Measurements from ENCODE around the gene REXO1.

Gene REXO1

DNA sequence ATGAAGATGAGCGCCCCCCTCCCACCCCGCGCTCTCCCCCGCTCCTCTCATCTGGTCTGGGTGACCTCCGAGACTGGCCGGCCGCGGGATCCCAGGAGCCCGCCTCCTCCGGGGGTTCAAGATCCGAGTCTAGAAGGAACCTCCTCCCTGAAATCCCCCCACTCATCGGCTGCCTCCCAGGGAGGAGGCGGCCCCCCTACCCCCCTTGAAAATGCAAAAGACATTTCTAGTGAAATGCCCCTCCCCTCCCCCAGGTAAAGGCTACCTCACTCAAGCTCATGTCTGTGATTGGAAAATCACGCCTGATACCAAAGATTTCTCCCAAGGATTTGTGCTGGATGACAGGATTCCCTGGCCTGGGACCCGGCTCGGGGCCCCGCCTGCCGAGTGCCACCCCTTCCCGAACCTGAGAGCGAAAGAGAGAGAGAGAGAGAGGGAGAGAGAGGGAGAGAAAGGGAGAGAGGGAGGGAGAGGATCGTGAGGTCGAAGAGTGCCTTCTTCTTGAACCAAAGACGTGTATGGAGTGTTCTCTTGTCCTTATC is 71.6 kb downstream of the REXO1 start:
- ChIA-PET POLR2A (ENCODE audit: low non-redundant PET) (no interaction called here), CTCF (no interaction called here)
- H3K27ac ChIP-seq, result no peak overlapping the region
- DNase-seq (ENCODE audit: low spot score), result no peak
- TF ChIP-seq, protein P1, sequence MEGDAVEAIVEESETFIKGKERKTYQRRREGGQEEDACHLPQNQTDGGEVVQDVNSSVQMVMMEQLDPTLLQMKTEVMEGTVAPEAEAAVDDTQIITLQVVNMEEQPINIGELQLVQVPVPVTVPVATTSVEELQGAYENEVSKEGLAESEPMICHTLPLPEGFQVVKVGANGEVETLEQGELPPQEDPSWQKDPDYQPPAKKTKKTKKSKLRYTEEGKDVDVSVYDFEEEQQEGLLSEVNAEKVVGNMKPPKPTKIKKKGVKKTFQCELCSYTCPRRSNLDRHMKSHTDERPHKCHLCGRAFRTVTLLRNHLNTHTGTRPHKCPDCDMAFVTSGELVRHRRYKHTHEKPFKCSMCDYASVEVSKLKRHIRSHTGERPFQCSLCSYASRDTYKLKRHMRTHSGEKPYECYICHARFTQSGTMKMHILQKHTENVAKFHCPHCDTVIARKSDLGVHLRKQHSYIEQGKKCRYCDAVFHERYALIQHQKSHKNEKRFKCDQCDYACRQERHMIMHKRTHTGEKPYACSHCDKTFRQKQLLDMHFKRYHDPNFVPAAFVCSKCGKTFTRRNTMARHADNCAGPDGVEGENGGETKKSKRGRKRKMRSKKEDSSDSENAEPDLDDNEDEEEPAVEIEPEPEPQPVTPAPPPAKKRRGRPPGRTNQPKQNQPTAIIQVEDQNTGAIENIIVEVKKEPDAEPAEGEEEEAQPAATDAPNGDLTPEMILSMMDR (conservative IDR thresholded peaks at IDR 0.05; ENCODE audit: low read depth), result no peak

DNA sequence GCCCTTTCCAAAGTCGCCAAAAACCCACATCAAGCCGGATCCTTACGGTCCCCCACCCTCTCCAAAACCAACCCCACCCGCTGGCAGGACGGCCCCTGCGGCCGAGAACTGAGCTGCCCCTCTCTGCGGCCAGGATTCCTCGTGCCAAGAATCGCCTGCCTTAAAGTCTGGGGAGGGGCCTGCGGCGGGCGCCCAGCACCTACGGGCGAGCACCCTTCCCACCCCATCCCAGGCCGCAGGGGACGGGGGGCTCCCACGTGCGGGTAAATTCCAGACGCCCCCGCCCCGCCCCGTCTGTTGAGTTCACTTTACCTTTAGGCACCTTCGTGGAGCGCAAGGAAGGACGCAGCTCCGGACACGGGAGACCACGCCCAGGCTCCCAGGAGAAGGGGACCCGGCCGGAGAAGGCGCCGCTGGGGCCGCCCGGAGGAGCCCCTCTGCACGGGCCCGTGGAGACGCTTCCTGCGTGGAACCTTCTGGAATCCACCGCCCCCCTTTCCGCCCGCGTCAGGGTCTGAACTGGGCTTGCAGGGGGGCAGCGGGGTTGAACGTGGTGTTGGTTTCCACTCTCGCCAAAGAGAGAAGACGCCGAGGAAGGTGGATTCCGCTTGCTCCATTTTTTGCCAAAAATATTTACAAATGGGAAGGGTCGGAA is 72.2 kb downstream of the REXO1 start:
- CTCF ChIA-PET, result interaction anchor here (0.6 to 1.1 kb wide), 2 partner anchors 10 to 13 kb away, joined by 3 to 6 read pairs; no protein-coding TSS in a partner anchor
- no peak for DNase-seq (ENCODE audit: low spot score)
- POLR2A ChIA-PET (ENCODE audit: low non-redundant PET), result no interaction called here
- TF ChIP-seq, protein P1 (conservative IDR thresholded peaks at IDR 0.05; ENCODE audit: low read depth), result no peak
- H3K27ac ChIP-seq, result no peak overlapping the region

DNA sequence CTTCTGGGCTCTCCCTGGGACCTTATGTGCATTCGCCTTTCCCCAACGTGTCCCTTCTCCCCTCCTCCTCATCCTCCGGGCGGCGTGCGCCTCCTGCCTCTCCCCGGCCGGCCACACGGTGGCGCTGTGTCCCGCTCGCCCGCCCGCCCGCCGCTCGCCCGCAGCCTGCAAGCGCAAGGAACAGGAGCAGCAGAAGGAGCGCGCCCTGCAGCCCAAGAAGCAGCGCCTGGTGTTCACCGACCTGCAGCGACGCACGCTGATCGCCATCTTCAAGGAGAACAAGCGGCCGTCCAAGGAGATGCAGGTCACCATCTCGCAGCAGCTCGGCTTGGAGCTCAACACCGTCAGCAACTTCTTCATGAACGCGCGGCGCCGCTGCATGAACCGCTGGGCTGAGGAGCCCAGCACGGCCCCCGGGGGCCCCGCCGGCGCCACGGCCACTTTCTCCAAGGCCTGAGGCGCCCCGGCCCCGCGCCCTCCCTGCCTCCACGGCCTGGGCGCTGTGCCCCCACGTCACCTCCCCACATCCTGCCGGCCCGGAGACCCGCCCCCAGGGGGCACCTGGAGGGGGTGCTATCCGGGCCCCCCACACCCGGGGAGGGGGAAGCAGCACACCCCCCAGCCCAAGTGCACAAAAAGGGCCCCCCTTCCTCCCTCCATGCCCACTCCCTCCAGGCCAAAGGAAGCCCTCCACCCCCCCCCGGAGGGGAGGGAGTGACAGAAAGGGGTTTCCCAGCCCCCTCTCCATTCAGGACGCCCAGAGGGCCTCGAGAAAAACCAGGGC is 73.1 kb downstream of the REXO1 start:
- POLR2A ChIA-PET (ENCODE audit: low non-redundant PET), result interaction anchor here (0.6 kb wide), 1 partner anchor 54 kb away, joined by 10 read pairs; no protein-coding TSS in a partner anchor
- peak overlapping the region; percentile 96 for H3K27ac ChIP-seq
- CTCF ChIA-PET, result interaction anchor here (0.6 to 1.1 kb wide), 4 partner anchors 9 to 216 kb away, joined by 3 to 6 read pairs (median 4); no protein-coding TSS in a partner anchor
- DNase-seq (ENCODE audit: low spot score), result peak; percentile 53
- TF ChIP-seq, protein P1 (conservative IDR thresholded peaks at IDR 0.05; ENCODE audit: low read depth), result peak; percentile 78

DNA sequence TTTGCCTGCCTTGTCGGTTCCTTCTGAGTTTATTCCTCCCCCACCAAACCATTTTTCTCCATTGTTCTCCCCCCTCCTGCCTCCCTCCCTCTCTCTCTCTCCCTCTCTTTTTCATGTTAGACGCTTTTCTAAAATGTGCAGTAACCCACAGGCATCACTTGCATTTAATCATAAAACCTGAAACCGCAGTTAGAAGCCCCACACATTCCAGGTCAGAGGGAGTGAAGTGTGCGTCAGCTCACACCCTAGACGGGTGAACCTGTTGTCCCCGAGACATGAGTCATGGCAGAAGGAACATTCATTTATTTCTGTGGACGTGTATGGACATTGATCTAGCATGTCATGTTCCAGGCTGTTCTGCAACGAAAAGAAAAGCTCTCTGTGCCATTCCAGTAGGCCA is 75.1 kb downstream of the REXO1 start:
- peak overlapping the region; percentile 96 for H3K27ac ChIP-seq
- POLR2A ChIA-PET (ENCODE audit: low non-redundant PET), result no interaction called here
- CTCF ChIA-PET, result interaction anchor here (0.6 to 2.6 kb wide), 9 partner anchors 9 to 227 kb away, joined by 3 to 12 read pairs (median 5); no protein-coding TSS in a partner anchor
- DNase-seq (ENCODE audit: low spot score), result peak; percentile 95
- TF ChIP-seq, protein P1 (conservative IDR thresholded peaks at IDR 0.05; ENCODE audit: low read depth), result no peak

DNA sequence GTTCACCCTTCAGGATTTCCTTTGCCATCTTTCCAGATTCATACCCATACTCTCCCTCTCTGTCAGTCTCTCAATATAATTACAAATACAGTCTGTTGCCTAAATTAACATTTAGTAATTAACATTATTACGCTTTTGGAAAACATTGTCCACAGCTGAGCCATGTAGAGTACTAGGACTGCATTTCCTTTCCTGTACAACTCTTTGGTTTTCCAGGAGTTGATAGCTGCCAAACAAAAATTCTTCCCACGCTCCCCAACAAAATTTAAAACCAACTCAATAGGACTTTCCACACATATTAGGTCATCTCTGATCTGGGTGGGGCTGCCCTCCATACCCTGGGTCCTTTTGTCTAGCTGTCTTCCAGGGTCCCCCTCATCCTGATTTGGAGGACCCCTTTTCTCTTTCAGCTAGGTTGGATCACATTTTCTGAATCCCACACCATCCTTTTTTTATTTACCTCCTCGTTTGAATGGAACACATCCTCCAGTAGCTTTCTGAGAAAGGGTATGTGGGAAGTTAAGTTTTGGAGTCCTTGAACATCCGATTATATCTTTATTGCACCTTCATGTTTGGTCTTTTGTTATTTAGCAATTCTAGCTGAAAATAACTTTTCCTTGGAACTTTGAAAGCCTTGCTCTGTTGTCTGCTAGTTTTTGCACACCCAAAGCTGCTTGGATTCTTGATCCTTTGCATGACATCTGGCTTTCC is 77.3 kb downstream of the REXO1 start:
- ChIA-PET POLR2A (ENCODE audit: low non-redundant PET) (no interaction called here), CTCF (interaction anchor here (1.0 kb wide), 1 partner anchor 99 kb away, joined by 7 read pairs; no protein-coding TSS in a partner anchor)
- TF ChIP-seq, protein P1 (conservative IDR thresholded peaks at IDR 0.05; ENCODE audit: low read depth), result no peak

DNA sequence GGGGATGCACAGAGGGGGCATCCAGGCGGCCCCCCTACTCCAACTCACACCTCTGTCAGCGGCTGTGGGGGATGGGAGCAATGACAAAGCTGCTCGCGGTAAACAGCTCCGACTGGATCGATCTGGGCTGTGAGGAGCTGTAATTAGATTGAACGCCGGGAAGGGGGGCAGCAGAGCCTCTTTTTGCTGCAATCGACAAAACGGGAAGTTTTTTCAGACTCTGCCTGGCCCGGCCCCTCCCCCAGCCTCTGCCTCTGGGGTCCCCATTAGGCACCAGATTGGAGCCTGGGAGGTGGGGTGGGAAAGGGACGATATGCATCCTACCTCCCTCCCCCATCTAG is 78.7 kb downstream of the REXO1 start:
- POLR2A ChIA-PET (ENCODE audit: low non-redundant PET), result no interaction called here
- H3K27ac ChIP-seq, result no peak overlapping the region
- CTCF ChIA-PET, result no interaction called here
- no peak for DNase-seq (ENCODE audit: low spot score)
- TF ChIP-seq, protein P1 (conservative IDR thresholded peaks at IDR 0.05; ENCODE audit: low read depth), result no peak

More for the DNA sequence above, 77.3 kb downstream of the REXO1 start:
- no peak for DNase-seq (ENCODE audit: low spot score)
- no peak overlapping the region for H3K27ac ChIP-seq

Data from RWPE1 (cell line).